OCI-LY7 (cell line): ENCODE results near the gene ERP29. TPM values are rescaled to one million over a fixed set of nuclear protein-coding genes. Genes with fewer than 3 reads are reported as not detected.

Experiments
- BruUV-seq: library from RNA; stranded (reverse); fragments of 400-500 nt; replicated peaks from 2 replicates; lab custom pipeline; 2021; lab: Mats Ljungman, UMichigan
- CTCF ChIA-PET: fragments of 300-600 bp; sonication (Branson Sonifier 250); formaldehyde crosslinking; loops from one replicate; lab custom pipeline; 2022; ENCODE audit warnings: antibody characterized with exemption; ENCODE audit not compliant: unreplicated experiment; lab: Charles Lee
- POLR2A ChIA-PET: fragments of 300-600 bp; sonication (Branson Sonifier 250); formaldehyde crosslinking; loops from one replicate; lab custom pipeline; 2022; ENCODE audit warnings: antibody characterized with exemption; lab: Charles Lee
- DNase-seq: peaks from one replicate; pipeline ENCODE4 v3.0.0-alpha.2; 2015; ENCODE audit warnings: low spot score
- H2AFZ ChIP-seq: fragments of 200-600 bp; sonication (generic), shearing (Covaris generic); 2 replicates; pipeline ENCODE4 v1.6.1; 2014; ENCODE audit warnings: mild to moderate bottlenecking, antibody characterized with exemption, low read length, moderate library complexity
- H3K27ac ChIP-seq: fragments of 200-600 bp; sonication (generic); 2 replicates; pipeline ENCODE4 v1.5.1; 2014; ENCODE audit warnings: mixed run types, low read depth, mild to moderate bottlenecking, moderate library complexity, low read length, inconsistent platforms; ENCODE audit not compliant: poor library complexity, severe bottlenecking
- H3K36me3 ChIP-seq: fragments of 200-600 bp; sonication (generic); 2 replicates; pipeline ENCODE4 v1.6.1; 2014; ENCODE audit warnings: mild to moderate bottlenecking, antibody characterized with exemption, low read length, moderate library complexity, mixed read lengths; ENCODE audit not compliant: insufficient read depth
- H3K4me1 ChIP-seq: fragments of 200-600 bp; sonication (generic); 2 replicates; pipeline ENCODE4 v1.5.1; 2014; ENCODE audit warnings: mild to moderate bottlenecking, low read length; ENCODE audit not compliant: insufficient read depth, poor library complexity, severe bottlenecking
- H3K4me2 ChIP-seq: fragments of 200-600 bp; sonication (generic); 2 replicates; pipeline ENCODE4 v1.6.1; 2014; ENCODE audit warnings: mild to moderate bottlenecking, low read length
- H3K4me3 ChIP-seq: fragments of 200-600 bp; sonication (generic); 2 replicates; pipeline ENCODE4 v1.5.1; 2014; ENCODE audit warnings: mild to moderate bottlenecking, low read depth, low read length; ENCODE audit not compliant: poor library complexity, severe bottlenecking
- H3K79me2 ChIP-seq: fragments of 200-600 bp; sonication (generic); 2 replicates; pipeline ENCODE4 v1.6.1; 2016; ENCODE audit warnings: low read depth, mild to moderate bottlenecking, low read length, moderate library complexity, mixed read lengths; ENCODE audit not compliant: insufficient read depth
- H3K9me2 ChIP-seq: fragments of 200-600 bp; sonication (generic); 2 replicates; pipeline ENCODE4 v1.6.1; 2016; ENCODE audit warnings: mild to moderate bottlenecking, low read length, mixed read lengths; ENCODE audit not compliant: insufficient read depth
- H3K9me3 ChIP-seq: fragments of 200-600 bp; sonication (generic); 2 replicates; pipeline ENCODE4 v1.6.1; 2014; ENCODE audit warnings: mild to moderate bottlenecking, mixed run types, low read length, mixed read lengths
- H4K20me1 ChIP-seq: fragments of 200-600 bp; sonication (generic); 2 replicates; pipeline ENCODE4 v1.6.1; 2014; ENCODE audit warnings: mild to moderate bottlenecking, antibody characterized with exemption, low read length, moderate library complexity, mixed read lengths; ENCODE audit not compliant: insufficient read depth
- EZH2phosphoT487 ChIP-seq: fragments of 200-600 bp; sonication (generic); IDR thresholded peaks from 2 replicates; pipeline ENCODE4 v1.6.1; 2018; ENCODE audit warnings: low read depth, borderline replicate concordance, mild to moderate bottlenecking, mixed run types, antibody characterized with exemption, low read length, moderate library complexity, mixed read lengths
- intact Hi-C: fragments of 100-400 bp; cut with micrococcal nuclease; formaldehyde crosslinking; loops from one replicate; pipeline ENCODE4 v1.10.0; 2022; ENCODE audit not compliant: unreplicated experiment
- total RNA-seq, 2 experiments: library from RNA; depleted of rRNA in 1 of 2; stranded (reverse); fragments of >200 nt in 1 of 2; shearing (Covaris generic) in 1 of 2; gene quantifications; 2 replicates each; pipeline ENCODE4 v1.2.3, GENCODE V29; 2014 to 2022
- TF ChIP-seq, protein P1 (sequence below): fragments of 200-600 bp; sonication (generic); conservative IDR thresholded peaks from 2 replicates; pipeline ENCODE4 v1.5.1; 2014; ENCODE audit warnings: mild to moderate bottlenecking, antibody characterized with exemption, low read length, moderate library complexity, mixed read lengths

The ERP29 gene
- total RNA-seq, 2 experiments from 2014 or later: 72.1 to 107 TPM

DNA sequence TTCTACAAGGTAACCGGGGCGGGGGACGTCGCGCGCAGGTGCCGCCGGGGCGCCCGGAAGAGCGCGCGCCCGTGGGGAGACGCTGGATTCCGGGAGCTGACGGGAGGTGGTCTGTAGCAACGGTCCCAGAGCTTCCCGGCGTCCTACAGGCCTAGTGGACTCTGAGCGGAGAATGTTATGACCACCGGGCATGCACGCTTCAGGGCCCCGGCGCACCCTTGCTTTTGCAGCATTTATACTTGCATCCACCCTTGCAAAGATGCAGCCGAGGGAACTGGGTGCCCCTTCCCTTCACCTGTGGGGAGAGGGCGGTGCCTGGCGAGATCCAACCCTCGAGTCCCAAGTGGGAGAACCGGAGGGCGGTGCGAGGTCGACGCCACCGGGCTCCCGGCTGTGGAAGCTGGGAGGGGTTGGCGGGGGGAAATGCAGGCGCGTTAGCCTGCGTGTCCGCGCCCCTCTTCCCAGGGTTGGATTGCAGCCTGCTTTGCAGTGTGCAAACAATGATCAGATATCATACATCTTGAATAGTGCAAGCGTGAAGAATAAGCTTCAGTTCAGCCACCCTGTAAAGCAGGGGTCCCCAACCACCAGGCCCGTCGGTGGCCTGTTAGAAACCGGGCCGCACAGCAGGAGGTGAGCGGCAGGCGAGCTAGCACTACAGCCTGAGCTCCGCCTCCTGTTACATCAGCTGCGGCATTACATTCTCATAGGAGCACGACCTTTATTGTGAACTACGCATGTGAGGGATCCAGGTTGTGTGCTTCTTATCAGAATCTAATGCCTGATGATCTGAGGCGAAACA is 576 bp downstream of the ERP29 start:
- H3K79me2 ChIP-seq: peaks cover 46% of the 10 kb centered on the region
- H4K20me1 ChIP-seq: peaks cover 12% of the 10 kb centered on the region
- POLR2A ChIA-PET: interaction anchor here (0.7 to 3.8 kb wide), 11 partner anchors 9 to 1619 kb away, joined by 3 to 23 read pairs (median 4); partner anchors contain the start of gene TRAFD1
- intact Hi-C loops: loop anchor here (1.0 to 2.0 kb wide), 7 partner anchors 19 to 415 kb away; partner anchors contain the start of genes ATXN2, HECTD4, MAPKAPK5 and RPL6
- no peaks in the 10 kb centered on the region for H3K9me2 ChIP-seq
- H3K4me3 ChIP-seq: peak overlapping the region; percentile 88
- peaks cover 35% of the 10 kb centered on the region for H3K36me3 ChIP-seq
- CTCF ChIA-PET: no interaction called here
- peak overlapping the region; percentile 96 for H3K4me2 ChIP-seq
- peak overlapping the region; percentile 46; the same call in 1 of the 2 replicates for H2AFZ ChIP-seq
- H3K27ac ChIP-seq: peak overlapping the region; percentile 92
- no peak for TF ChIP-seq EZH2phosphoT487
- TF ChIP-seq, protein P1, sequence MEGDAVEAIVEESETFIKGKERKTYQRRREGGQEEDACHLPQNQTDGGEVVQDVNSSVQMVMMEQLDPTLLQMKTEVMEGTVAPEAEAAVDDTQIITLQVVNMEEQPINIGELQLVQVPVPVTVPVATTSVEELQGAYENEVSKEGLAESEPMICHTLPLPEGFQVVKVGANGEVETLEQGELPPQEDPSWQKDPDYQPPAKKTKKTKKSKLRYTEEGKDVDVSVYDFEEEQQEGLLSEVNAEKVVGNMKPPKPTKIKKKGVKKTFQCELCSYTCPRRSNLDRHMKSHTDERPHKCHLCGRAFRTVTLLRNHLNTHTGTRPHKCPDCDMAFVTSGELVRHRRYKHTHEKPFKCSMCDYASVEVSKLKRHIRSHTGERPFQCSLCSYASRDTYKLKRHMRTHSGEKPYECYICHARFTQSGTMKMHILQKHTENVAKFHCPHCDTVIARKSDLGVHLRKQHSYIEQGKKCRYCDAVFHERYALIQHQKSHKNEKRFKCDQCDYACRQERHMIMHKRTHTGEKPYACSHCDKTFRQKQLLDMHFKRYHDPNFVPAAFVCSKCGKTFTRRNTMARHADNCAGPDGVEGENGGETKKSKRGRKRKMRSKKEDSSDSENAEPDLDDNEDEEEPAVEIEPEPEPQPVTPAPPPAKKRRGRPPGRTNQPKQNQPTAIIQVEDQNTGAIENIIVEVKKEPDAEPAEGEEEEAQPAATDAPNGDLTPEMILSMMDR: no peak; the same call in 1 of the 2 replicates
- peaks cover 9% of the 10 kb centered on the region; the same call in 1 of the 2 replicates for H3K9me3 ChIP-seq
- peaks cover 29% of the 10 kb centered on the region for H3K4me1 ChIP-seq
- BruUV-seq: no TSS peak
- DNase-seq: peak; percentile 88

DNA sequence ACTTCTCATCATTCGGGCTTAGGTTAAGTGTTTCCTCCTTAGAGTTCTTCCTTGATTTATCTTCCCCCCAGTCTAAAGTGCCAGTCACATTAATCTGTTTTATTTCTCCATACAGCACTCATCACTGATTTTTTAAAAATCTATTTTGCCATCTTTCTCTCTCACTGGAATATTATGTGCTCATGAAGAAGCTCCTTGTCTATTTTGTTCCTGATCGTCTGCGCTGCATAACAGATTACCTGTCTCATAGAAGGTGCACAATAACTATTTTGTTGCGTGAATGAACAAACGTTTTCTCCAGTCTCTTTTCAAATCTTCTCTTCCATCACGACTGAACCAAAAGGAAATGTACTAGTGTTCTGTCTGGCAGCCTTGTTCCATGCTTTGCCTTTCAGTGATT is 2.7 kb downstream of the ERP29 start:
- Histone ChIP-seq H4K20me1 (peaks cover 24% of the 10 kb centered on the region), H3K36me3 (peaks cover 56% of the 10 kb centered on the region), H3K4me1 (peaks cover 29% of the 10 kb centered on the region), H3K9me2 (no peaks in the 10 kb centered on the region), H3K27ac (no peak overlapping the region), H3K79me2 (peaks cover 53% of the 10 kb centered on the region), H3K4me3 (no peak overlapping the region), H2AFZ (no peak overlapping the region), H3K9me3 (peaks cover 9% of the 10 kb centered on the region; the same call in 1 of the 2 replicates), H3K4me2 (no peak overlapping the region)
- ChIA-PET CTCF (no interaction called here), POLR2A (interaction anchor here (0.7 kb wide), 1 partner anchor 286 kb away, joined by 4 read pairs; no protein-coding TSS in a partner anchor)
- intact Hi-C loops: loop anchor here (2.0 kb wide), 2 partner anchors 367 to 393 kb away; partner anchors contain the start of genes HECTD4 and RPL6
- BruUV-seq: no TSS peak
- TF ChIP-seq, protein P1: no peak
- TF ChIP-seq EZH2phosphoT487: no peak
- DNase-seq: no peak
